DLD1 (cell line): ENCODE measurements around the gene SEMA5A.

ENCODE experiments used
- in situ Hi-C: cut with HindIII; loops from 2 replicates; pipeline ENCODE4 v1.10.0; 2017; ENCODE audit warnings: low sequenced_read_pairs

The SEMA5A gene

DNA sequence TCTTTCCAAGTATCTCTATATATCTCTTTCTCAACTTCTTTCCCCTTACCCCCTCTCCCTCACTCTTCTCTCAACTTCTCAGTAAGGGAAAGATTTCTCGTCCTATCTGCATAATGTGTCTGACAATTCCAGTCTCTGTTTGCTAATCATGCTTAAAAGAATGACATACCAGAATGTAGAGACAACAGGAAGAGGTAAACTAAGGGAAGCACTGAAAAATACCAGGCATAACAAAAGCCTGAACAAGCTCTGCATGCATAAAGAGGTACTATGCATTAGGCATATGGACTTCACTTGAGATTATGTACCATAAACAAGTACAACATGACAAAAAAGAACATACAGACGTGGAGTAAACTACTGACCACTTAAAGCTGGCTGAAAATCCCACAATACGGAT is 62.6 kb downstream of the SEMA5A start:
- in situ Hi-C loops, result no loop called here

DNA sequence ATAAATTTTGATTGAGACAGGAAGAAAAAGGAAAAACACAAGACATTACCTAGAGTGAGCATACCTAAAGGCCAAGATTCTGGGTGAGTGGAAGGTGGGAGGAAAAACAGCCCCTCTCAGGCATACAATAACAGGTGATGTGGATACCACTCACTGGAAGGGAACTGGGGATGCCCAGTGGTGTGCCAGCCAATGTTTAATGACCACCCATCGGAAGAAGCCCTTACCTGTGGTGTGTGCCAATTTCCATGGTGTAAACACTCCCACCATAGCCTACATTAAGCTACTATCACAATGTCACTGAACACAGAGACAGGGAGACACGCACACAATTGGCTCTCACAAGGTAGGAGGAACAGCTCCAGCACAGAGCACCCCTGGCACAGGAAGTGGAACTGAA is 63.5 kb downstream of the SEMA5A start:
- in situ Hi-C loops, result no loop called here

DNA sequence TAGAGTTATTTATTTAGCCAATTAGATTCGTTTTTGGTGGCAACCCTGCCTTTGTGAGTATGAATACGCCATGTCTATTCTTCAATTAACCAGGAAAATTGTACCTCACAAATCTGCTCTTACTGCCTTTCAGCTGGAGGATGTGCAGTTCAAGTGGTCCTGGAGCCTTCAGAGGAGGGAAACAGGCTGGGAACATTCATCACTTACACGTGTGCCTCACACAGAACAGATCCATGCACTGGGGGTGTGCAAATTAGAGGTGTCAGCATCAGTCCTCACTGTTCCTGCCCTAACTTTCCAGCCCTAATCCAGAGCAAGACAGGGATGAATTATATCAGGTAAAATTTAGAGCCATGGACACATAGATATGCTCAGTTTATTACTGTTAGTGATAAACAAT is 65.4 kb downstream of the SEMA5A start:
- in situ Hi-C loops, result no loop called here

DNA sequence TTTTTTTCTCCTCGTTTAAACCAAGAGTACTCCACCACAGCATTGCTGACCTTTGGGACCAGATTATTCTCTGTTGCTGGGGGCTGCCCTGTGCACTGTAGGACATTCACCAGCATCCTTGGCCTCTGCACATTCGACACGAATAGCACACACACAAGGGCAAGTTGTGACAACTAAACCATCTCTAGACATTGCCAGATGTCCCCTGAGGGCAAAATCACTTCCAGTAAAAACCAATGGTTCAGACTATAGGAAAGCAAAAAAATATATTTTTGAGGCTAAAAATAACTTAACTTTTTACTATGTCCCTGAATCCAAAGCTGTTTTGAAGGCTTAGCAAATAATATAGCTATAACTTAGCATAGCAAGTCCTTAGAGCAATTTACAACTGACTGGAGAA is 65.9 kb downstream of the SEMA5A start:
- in situ Hi-C loops, result no loop called here

DNA sequence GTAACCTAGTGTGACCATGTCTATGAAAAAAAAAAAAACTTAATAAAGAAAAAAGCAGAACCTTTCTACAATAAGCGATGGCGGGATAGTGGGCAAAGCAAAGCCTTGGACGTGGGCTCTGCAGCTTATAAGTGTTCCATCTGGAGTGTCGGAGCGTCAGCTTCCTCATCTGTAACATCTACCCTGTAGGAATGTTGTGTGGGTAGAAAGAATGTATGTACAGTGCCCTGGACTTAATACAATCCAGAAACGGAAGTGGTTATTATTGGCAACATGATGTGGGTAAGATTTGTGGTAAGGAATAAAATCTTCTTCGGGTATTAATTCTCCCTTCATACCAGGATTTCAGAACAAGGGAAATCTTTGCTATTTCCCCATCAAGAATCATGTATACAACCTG is 66.5 kb downstream of the SEMA5A start:
- in situ Hi-C loops, result no loop called here

DNA sequence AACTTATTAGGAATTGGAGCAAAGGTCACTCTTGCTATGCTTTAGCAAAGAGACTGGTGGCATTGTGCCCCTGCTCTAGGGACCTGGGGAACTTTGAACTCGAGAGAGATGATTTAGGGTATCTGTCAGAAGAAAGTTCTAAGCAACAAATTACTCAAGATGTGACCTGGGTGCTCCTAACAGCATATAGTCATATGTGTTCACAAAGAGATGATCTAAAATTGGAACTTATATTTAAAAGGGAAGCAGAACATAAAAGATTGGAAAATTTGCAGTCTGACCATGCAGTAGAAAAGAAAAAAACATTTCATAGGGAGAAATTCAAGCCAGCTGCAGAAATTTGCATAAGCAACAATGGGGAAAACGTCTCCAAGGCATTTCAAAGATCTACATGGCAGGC is 68.3 kb downstream of the SEMA5A start:
- in situ Hi-C loops, result no loop called here

DNA sequence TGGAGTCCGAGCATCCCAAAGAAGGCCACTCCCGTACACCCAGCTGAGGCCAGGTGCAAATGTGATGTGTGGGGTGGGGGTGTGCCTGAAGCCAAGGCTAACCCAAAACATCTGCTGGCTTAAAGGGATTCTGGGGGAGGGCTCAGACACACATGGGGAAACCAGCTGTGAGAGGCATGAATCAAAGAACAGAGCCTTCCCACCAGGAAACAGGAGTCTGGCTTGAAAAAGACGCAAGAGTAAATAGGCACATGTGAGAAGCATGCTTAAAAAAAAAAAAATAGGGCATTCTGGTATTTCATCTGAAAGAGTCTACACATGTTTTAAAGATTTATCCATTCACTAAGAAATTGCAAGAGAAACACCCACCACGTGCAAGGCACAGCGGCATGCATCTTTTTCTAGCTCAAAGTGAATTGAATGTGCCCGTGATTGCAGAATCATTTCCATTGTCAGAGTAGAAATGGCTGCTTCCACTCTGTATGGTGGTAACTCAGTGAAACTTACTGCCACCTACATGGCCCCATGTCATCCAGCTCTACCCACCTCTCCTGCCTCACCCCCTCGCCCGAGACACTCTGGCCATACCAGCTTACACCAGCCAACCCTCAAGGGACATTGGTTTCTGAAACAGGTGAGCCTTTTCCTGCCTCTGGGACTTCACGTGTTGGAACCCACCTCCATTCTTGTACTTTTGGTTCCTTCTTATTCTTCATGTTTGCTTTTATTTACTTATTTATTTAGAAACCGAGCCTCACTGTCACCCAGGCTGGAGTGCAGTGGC is 71.5 kb downstream of the SEMA5A start:
- in situ Hi-C loops, result no loop called here

DNA sequence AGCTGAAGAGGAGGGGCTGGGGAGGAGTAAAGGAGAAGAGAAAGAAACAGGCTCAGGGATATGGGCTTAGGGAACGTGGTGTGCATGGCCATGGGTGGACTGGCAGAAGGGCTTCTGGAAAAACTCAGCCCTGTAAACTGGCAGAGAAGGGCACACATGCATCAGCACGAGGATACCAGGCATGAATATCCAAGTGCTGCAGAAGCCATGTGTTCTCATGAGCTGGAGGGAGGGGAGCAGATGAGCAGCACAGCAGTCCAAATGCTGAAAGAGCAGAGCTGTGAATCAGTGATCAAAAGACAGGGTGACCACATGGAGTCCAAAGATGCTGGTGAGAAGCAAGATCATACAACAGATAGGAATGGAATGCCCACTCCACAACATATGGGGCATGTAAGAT is 72.3 kb downstream of the SEMA5A start:
- in situ Hi-C loops, result no loop called here

DNA sequence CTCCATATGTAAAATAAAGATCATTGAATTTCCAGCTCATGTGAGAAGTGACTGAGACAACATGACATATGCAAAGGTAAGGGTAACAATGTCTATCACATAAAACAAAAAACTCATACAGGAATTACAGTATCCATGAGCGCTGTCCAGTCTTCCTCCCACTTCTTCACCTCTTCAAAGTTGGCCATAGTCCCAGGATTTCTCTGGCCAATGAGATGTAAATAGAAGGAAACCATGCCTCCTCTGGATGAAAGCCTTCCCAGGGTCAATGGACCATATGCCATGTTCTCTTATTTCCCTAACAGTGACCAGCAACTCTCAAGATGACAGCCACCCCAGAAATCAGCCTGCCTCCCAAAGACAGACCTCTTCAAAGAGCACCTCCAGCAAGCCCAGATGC is 75.5 kb downstream of the SEMA5A start:
- in situ Hi-C loops, result no loop called here

DNA sequence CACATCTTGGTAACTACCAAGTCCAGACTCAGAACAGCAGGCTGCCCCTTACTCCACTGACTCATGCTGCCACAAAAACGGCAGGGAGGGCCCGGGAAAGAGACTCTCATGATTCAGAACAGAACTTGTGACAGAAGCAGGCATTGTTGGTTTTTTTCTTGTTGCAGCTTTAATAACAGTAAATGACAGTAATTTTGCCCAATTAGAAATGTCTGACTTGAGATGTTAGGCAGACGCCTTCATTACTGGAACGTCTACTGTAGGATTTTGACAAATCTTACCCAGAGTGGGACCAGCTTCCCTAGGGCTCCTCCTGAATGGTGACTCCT is 77.9 kb downstream of the SEMA5A start:
- in situ Hi-C loops, result no loop called here

DNA sequence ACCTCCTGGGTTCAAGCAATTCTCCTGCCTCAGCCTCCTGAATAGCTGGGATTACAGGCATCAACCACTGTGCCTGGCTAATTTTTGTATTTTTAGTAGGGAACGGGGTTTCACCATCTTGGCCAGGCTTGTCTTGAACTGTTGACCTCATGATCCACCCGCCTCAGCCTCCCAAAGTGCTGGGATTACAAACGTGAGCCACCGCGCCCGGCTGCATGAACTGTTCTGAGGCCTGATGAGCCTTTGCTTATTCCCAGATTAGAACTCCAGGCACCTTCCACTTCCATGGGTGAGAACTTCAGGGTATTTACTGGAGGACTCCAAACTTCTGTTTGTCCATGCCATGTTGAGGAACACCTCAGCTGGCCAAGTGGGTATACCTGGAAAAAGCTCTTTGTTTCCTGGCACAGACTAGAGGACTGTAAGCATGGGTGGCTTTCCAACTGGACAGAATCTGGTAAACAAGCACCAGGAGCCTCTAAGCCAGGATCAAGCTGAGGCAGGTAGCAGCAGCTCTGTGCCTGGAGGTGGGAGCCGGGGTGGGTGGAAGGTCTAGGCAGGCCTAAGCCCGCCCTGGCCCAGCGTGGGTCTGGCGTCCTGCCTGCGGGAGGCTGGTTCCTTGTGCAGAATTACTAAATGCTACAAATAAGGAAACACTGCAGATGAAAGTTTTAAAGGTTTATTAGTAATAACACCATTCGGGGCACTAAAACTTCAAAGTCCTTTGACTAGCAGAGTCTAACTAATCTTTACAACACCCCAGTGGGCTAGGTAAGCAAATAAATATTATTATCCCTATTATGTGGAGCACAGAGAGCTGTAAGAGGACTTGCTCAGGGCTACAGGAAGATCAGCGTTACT is 78.4 kb downstream of the SEMA5A start:
- in situ Hi-C loops, result no loop called here

DNA sequence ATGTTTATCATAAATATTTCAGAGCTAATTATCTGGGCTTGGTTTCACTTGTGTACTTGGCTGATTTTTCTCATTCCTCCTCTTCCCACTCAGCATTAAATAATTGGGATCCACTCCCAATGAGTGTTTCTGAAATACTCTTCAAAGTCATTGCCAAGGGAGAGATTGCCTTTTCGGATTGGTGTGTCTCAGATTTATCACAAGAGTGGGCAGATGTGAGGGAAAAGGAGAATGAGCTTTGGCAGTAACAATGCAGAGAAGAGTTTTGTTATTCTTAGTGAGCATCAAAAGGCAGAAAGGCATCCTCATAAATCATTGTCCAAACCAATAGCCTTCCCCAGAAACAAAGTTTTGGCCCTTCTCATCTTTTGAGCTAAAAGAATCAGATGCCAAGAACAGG is 79.2 kb downstream of the SEMA5A start:
- in situ Hi-C loops, result no loop called here

DNA sequence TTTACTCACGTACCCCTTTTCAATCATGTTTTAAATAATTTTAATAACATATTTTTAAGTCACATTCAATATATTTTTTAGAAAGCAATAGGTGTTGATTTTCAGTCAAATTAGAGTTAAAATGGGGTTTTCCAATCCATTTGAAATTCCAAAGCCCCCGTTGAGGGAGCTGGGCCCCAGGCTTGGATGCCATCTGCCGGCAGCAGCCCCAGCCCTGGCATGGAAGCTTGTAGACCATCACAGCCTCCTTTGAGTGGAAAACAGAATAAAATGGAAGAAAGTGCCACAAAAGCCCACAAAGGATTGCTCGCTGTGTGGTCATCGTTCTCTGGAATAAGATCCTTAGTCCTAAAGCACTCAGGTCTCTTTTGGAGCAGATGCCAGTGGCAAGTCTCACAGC is 81.4 kb downstream of the SEMA5A start:
- in situ Hi-C loops, result no loop called here

DNA sequence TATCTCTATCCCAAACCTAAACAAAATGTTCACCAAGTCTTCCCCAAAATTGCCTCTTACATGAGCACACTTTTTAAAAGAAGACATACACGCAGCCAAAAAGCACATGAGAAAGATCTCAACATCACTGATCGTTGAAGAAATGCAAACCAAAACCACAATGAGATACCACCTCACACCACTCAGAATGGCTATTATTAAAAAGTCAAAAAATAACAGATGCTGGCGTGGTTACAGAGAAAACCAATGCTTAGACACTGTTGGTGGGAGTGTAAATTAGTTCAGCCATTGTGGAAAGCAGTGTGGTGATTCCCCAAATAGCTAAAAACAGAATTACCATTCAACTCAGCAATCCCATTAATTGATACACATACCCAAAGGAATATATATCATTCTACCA is 83.8 kb downstream of the SEMA5A start:
- in situ Hi-C loops, result no loop called here

DNA sequence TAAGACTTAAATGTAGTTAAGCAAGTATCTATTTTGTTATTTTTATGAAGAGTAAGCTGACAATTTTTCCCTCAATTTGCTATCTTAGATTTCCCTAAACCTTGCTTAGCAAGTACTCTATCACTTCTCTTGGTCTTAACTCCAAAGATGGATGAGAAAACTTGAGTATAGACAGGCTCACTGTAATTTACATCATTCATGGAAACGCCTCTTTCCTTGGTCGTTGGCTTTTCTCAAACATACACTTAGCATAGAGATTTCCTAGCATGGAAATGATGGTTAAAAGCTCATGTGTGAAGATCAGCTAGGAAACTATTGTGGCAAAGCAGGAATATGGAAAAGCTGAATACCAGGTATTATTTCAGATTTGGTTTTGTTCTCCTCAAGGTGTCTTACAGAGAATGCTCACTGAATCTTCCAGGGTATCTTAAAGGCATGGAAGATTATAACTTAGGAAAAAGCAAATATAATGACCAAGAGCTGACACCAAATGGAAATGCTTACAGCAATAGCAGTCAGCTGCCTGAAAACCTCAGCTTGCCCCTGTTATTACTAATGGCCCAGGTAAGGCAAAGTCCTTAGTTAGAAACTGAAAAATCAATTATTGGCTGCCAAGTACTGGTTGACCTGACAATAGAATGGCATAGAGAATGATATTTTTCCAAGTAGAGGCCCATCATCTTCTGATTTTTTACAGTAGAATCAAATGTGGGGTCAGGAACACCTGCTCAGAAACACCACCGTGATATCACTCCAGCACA is 84.8 kb downstream of the SEMA5A start:
- in situ Hi-C loops, result no loop called here

DNA sequence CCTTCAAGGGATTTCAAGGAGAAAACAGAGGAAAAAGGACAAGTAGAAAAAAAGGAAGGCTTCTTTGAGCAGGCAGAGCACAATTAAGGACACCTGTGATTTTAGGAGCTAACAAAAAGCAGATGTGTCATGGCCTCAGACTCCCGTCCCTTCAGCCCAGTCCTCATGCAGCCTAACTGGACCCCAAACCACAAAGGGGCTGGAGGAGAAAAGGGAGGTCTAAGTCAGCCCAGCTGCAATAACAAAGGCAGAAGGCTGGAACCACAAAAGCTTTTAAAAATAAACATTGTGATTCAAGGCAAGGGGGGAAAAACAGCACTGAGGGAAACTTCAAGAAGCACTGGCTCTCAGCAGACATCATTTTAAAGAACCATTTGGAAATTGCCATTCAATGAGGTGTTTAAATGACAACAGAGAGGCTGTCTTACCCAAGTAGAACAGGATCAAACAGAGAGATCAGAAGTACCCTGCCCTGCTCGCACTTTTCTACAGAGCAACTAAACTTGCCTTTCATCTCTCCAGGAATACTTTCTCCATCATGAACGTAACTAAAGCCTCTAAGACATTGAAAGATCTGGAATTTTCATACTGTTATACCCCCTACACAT is 89.3 kb downstream of the SEMA5A start:
- in situ Hi-C loops, result no loop called here

DNA sequence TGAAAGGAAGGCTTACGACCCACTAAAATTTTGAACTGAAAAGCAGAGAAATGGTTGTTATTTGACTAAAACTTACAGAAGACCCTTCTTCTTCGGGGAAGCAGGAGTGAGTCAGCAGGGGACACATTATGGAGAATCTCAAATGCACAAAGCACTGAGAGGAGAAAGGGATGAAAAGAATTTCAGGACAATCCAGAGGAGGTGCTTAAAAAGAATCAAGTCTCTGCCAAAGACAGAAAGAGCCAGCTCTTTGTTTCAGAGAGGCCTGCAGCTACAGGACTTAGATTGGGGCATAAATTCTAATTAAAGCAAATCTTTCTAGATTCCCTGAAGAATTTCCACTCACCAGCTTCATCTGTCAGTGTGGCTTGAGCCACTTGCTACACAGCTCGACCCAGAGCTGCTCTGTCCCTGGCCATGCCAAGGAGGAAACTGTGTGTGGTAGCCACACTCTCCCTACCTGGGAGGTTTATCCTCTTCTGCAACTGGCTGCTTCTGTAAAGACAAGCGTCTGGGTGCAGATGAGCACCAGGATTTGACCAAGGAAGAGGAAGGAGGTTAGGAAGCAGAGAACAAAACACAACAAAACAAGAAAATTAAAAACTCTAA is 89.9 kb downstream of the SEMA5A start:
- in situ Hi-C loops, result no loop called here

DNA sequence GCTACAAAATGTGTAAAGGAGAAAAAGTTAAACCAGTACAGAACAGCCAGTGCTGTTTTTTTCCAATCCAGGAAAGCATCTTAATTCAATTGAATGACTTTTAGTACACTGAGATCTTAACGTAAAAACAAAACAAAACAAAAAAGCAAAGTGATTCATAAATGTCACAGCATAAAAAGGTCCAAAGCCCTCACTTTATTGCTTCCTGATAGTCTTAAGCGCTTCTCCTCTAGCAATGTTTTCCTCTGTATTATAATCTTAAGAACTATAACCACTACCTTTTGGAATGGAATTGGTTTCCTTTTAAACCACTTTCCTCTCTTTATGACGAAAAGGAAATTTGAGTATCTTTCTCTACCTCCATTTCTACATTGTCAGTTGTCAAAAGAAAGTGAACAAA is 91.4 kb downstream of the SEMA5A start:
- in situ Hi-C loops, result no loop called here

DNA sequence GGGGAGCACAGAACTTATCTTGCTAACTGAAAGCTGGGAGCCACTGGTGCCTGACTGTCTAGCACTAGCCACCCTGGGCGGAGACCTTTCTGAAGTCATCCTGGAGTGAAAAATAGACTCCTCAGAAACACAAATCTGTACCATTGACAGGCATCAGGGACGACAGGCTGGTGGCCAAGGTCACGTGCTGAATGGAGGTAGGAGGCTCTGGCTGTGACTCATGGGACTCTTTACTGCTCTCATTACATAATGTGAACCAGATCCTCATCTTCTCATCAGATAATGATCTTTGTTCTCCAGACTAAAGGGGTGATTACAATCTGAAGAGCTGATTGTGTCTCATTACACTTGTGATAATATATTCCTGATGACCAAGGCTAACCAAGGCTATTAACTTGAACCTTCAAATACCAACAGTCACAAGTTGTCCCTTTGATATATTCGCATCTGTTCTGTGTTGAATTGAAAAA is 91.8 kb downstream of the SEMA5A start:
- in situ Hi-C loops, result no loop called here

DNA sequence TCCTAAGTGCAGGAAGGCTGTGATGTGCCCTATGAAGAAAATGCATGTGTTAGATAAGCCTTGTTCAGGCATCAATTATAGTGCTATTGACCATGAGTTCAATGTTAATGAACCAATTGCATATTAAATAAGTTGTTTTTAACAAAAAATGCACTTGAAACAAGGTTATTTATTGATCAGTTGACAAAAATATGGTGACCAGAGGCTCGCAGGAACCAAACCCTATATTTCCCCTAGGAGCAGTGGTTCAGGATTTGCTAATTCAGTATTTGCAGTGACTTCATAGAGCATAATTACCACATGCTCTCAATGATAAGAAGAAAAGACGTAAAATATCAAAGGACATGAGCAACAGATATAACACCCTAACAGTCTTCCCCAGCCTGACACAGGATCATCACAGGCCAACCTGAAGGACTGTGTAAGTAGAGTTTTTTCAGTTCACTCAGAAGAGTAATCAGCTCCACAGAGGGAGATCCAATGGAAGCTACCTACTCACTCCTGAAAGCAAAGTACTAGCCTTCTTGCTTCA is 92.3 kb downstream of the SEMA5A start:
- in situ Hi-C loops, result no loop called here

DNA sequence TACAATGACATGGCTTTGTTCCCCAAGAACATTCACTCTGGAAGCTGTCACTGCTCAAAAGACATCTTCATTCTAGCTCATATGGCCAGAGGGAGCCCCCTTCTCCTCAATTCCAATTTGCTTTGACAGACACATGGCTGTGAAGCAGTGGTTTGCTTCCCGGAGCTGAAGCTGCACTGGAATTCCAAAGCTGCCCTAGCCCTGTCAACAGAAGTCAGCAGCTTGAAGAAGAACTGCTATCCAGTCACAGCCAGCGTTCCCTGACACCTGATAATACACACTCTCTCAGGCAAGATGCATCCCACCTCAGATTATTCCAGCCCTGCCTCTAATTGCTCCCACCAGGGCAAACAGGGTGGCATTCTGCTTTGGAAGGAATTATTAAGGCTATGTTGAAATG is 93.7 kb downstream of the SEMA5A start:
- in situ Hi-C loops, result no loop called here
